Bronchial epithelial cell (primary cell): Measurements from ENCODE around the gene IGLL1. TPM values are rescaled to one million over a fixed set of nuclear protein-coding genes. Genes with fewer than 3 reads are reported as not detected.
"Not testable (repeated sequence)": the region's sequence is repeated elsewhere in the genome, so short reads cannot be mapped to it uniquely, and the experiment has no call there.

Experiments
- DNase-seq: peaks from one replicate; pipeline ENCODE4 v3.0.0-alpha.2; 2010; ENCODE audit warnings: low read depth
- FAIRE-seq: peaks from 2 replicates; lab custom pipeline; 2011; peaks lifted over from hg19 to GRCh38; lab: Jason Lieb, UNC
- H3K27me3 ChIP-seq: 2 replicates; pipeline ENCODE4 v1.5.1; 2011; ENCODE audit warnings: low read length; ENCODE audit not compliant: control insufficient read depth, insufficient read depth
- H3K36me3 ChIP-seq: 2 replicates; pipeline ENCODE4 v1.5.1; 2011; ENCODE audit warnings: low read length; ENCODE audit not compliant: control insufficient read depth, insufficient read depth
- H3K4me3 ChIP-seq: 2 replicates; pipeline ENCODE4 v1.5.1; 2011; ENCODE audit warnings: mild to moderate bottlenecking, low read depth, low read length, control low read depth
- CTCF ChIP-seq: IDR thresholded peaks from 2 replicates; pipeline ENCODE4 v1.5.1; 2011; ENCODE audit warnings: mild to moderate bottlenecking, moderate library complexity, low read length, control low read depth, inconsistent platforms; ENCODE audit not compliant: insufficient read depth, severe bottlenecking
- total RNA-seq: library from RNA; depleted of rRNA; stranded (reverse); fragments of >200 nt; gene quantifications from 2 replicates; pipeline ENCODE4 v1.2.1, GENCODE V29; 2014

The IGLL1 gene
- total RNA-seq, 1 donor from 2014 or later = not detected

- TF ChIP-seq CTCF = no peak
- Histone ChIP-seq H3K4me3 (no peak overlapping the region), H3K36me3 (no peaks in the 10 kb centered on the region), H3K27me3 (no peaks in the 10 kb centered on the region)
- DNase-seq (no peak), FAIRE-seq (no peak)
Measured at GRCh38 chr22:23604939-23605712, 25.0 kb upstream of the IGLL1 start.

- H3K36me3 ChIP-seq = no peaks in the 10 kb centered on the region
- no peaks in the 10 kb centered on the region for H3K27me3 ChIP-seq
- DNase-seq = no peak
- H3K4me3 ChIP-seq = no peak overlapping the region
- TF ChIP-seq CTCF = no peak
- FAIRE-seq = no peak
Measured at GRCh38 chr22:23603266-23603665, 23.2 kb upstream of the IGLL1 start.

GRCh38 chr22:23598805-23599518 is 18.9 kb upstream of the IGLL1 start:
- H3K36me3 ChIP-seq = no peaks in the 10 kb centered on the region
- no peak for TF ChIP-seq CTCF

GRCh38 chr22:23597576-23598268 is 17.6 kb upstream of the IGLL1 start:
- H3K36me3 ChIP-seq, H3K4me3 ChIP-seq, DNase-seq, H3K27me3 ChIP-seq: not testable (repeated sequence)
- FAIRE-seq = peak; percentile 23

More at GRCh38 chr22:23598805-23599518, 18.9 kb upstream of the IGLL1 start:
- FAIRE-seq (no peak), DNase-seq (no peak)
- Histone ChIP-seq H3K27me3 (no peaks in the 10 kb centered on the region), H3K4me3 (no peak overlapping the region)

GRCh38 chr22:23595904-23596303 is 15.8 kb upstream of the IGLL1 start:
- not testable (repeated sequence) for H3K36me3 ChIP-seq, FAIRE-seq, H3K27me3 ChIP-seq, H3K4me3 ChIP-seq, DNase-seq

GRCh38 chr22:23591846-23592245 is 11.8 kb upstream of the IGLL1 start:
- DNase-seq (no peak), FAIRE-seq (no peak)
- no peaks in the 10 kb centered on the region for H3K27me3 ChIP-seq
- H3K4me3 ChIP-seq = no peak overlapping the region
- H3K36me3 ChIP-seq = no peaks in the 10 kb centered on the region
- no peak for TF ChIP-seq CTCF
